Activated T-helper 9 cell treated with anti-CD3 and anti-CD28 coated beads, Interleukin-2, amount 50 U/mL, for 16 hours (primary cell): Measurements from ENCODE around the gene PLSCR3.

Source experiments
- DNase-seq: peaks from one replicate; pipeline ENCODE4 v3.0.0-alpha.2; 2020; ENCODE audit warnings: low read depth

PLSCR3 gene

DNA sequence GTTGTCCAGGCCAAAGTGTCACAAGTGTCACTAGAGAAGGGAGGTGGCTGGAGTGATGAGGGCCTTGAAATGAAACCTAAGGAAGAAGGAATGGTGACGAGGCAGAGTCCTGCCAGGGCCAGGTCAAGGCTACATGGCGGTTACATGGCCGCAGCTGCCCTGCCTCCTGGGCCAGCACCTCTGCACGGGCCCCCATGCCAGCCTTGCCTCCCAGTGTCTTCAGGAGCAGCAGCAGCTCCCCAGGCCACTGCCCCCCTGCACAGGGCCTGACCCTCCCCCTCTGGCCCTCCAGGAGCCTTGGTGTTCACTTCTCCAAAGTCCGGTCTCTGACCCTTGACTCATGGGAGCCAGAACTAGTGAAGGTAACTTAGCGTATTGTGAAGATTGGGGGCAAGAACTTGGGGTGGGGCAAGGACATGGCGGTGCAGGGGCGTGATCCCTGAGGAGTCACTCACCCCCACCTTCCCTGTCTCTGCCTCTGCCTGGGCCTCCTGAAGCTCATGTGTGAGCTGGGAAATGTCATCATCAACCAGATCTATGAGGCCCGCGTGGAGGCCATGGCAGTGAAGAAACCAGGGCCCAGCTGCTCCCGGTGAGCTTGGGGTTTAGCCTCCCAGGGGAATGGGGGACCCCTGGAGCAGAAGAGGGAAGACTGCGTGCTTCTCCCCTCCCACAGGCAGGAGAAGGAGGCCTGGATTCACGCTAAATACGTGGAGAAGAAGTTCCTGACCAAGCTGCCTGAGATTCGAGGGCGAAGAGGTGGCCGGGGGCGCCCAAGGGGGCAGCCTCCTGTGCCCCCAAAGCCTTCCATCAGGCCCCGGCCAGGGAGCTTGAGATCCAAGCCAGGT is 46.5 kb downstream of the PLSCR3 start:
- no peak for DNase-seq

- no peak for DNase-seq
Observed at GRCh38 chr17:7346761-7347614, 47.3 kb downstream of the PLSCR3 start.

- DNase-seq = no peak
Observed at GRCh38 chr17:7343250-7343649, 51.1 kb downstream of the PLSCR3 start.

- DNase-seq = no peak
Observed at GRCh38 chr17:7341842-7342241, 52.5 kb downstream of the PLSCR3 start.

DNA sequence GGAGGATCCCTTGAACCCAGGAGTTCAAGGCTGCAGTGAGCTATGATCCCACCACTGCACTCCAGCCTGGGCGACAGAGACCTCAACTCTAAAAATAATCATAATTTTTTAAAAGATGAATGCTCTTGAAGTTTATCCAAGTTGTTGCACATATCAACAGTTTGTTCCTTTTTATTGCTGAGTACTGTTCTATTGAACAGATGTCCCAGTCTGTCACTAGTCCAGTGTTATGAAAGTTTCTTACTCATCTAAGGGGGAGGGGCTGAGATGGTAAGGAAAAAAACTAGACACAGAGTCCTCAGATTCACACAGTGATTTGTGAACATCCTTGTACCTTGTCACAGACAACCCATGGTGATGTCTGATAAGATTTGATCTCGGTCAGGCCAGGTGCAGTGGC is 54.1 kb downstream of the PLSCR3 start:
- DNase-seq = no peak
